Activated CD8-positive, alpha-beta memory T cell treated with anti-CD3 and anti-CD28 coated beads for 48 hours (primary cell): ENCODE measurements around the gene DLG2.

Source experiments
- DNase-seq, 3 experiments: peaks; one replicate each; pipeline ENCODE4 v3.0.0-alpha.2; 2020; ENCODE audit warnings: low read depth in 2 of 3, low spot score in 2 of 3

DLG2 gene

GRCh38 chr11:83569134-83569805 lies 2057.9 kb downstream of the DLG2 start:
- no peak for DNase-seq

- no peak for DNase-seq
Observed at GRCh38 chr11:83568516-83568915, 2058.6 kb downstream of the DLG2 start.

DNA sequence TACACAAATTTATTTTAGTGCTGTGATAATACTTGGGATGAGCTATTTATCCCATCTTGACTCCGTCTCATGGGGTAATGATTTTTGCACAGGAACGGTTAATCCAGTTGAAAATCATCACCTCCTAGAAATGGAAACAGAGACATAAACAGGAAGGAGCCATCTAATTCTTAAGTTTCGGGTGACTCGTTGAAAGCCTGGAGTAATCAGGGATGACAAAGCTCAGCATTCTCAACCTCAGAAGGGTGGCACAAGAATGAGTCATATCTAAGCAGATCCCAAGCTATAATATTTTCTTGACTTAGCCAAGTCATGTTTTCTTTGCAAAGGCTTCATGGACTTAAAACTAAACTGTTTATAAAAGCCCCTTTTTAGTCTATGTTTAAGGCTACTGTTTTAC lies 2060.2 kb downstream of the DLG2 start:
- no peak for DNase-seq

DNA sequence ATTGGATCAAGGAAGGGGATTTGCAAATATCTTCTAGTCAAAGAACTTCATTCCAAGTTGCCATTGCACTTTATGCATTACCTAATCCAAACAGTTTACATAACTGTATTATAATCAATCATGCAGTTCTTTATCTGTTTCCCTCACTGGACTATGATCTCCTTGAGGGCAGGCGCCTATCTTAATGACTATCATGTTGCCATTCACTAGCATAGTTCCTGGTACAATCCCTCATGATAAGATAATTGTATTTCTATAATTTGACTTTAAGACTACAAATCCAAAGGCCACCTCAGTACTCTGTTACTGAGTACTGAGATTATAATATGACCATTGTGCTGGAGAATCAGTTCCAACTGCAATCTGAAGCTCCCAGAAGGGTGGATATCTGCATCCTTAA lies 2062.3 kb downstream of the DLG2 start:
- no peak for DNase-seq

DNA sequence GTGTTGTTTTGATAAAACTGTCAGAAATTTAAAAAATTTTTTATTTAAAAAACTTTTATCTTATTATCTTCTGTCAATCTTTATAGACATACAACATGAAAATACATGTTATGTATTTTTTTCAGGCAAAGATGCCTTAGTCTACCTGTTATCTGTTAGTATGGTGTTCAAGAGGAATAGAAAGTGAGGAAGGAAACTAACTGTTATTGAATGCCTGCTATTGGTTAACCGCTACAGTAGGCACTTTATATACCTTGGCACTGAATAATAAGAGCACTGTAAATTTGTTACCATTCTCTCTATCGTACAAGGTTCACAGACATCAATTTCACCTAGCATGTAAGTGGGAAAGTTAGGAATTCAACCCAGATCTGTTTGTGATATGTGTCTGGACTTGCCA lies 2068.9 kb downstream of the DLG2 start:
- no peak for DNase-seq

GRCh38 chr11:83557653-83558052 lies 2069.5 kb downstream of the DLG2 start:
- DNase-seq: no peak

- DNase-seq: no peak
Observed at GRCh38 chr11:83554876-83555275, 2072.3 kb downstream of the DLG2 start.

GRCh38 chr11:83549984-83550667 lies 2077.0 kb downstream of the DLG2 start:
- no peak for DNase-seq

GRCh38 chr11:83546368-83546767 lies 2080.8 kb downstream of the DLG2 start:
- no peak for DNase-seq

GRCh38 chr11:83545494-83546260 lies 2081.5 kb downstream of the DLG2 start:
- DNase-seq: no peak

GRCh38 chr11:83544846-83545245 lies 2082.3 kb downstream of the DLG2 start:
- DNase-seq: no peak

DNA sequence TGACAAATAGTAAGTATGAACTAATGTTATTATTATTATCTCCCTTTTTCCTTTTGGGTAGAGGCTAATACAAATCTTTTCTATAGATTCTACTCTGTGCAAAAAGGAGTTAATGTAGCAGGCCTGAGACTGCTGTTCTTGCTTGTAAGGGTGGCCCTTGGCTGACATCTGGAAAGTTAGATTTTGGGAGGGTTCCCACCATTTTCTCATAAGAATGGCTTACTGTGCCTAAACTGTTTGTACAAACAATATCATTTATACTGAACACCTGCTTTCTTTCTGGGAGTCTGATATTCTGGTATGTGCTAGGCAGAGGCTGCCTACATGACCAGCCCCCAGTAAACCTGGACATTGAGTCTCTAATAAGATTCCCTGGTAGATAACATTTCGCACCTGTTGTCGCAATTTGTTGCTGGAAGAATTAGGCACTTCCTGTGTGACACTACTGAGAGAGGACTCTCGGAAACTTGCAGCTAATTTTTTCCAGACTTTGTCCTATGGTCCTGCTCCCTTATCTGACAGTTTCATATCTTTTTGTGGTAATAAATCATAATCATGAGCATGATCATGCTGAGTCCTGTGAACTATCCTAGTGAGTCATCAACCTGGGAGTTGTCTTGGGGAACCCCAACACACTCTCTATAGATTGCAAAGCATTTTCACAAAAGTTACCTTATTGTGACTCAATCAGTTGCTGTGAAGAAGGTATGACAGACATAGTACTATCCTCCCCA lies 2083.3 kb downstream of the DLG2 start:
- no peak for DNase-seq

DNA sequence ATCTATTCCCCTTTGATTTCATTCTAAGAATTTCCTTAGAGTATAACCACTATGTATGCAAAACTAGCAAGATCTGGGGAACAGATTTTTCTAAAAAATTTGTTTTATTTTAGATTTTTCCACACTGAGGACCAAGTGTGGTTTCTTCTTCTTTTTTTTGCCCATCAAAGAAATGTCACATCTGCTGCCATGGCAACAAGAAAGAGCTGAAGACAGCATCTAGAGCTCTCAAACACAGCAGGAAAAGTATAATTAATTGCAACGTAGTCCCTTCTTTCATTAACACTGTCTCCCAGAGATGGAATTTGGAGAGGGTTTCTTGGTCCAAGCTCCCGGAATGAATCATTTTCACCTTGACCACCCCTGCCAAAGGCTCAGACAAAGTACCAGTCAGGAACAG lies 2084.3 kb downstream of the DLG2 start:
- DNase-seq: no peak

GRCh38 chr11:83540728-83541127 lies 2086.4 kb downstream of the DLG2 start:
- no peak for DNase-seq

DNA sequence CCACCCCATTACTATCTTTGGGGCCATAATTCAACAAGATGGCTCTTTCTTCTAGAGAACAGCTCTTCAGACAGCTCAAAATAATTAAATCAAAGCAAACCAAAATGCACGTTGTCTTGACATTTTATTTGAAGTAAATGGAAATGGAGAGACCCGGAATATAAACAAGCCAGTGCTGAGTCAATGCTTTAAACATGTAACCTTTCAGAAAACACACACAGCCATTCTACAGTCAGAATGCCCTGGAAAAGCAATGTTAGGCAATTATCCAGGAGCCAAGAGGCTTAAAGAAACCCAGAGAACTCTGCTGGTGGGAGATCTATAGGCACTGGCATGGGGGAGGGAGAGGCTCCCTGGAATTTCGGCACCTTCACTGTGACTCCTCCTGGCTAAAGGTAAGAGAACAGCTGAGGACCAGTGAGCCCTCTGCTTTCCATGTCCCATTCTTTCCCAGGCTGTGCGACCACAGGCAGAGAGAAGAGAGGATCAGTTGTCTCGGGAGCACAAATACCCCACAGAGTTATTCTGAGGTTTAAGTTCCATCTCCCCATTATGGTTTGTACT lies 2086.9 kb downstream of the DLG2 start:
- DNase-seq: no peak

GRCh38 chr11:83538286-83538685 lies 2088.9 kb downstream of the DLG2 start:
- DNase-seq: no peak

DNA sequence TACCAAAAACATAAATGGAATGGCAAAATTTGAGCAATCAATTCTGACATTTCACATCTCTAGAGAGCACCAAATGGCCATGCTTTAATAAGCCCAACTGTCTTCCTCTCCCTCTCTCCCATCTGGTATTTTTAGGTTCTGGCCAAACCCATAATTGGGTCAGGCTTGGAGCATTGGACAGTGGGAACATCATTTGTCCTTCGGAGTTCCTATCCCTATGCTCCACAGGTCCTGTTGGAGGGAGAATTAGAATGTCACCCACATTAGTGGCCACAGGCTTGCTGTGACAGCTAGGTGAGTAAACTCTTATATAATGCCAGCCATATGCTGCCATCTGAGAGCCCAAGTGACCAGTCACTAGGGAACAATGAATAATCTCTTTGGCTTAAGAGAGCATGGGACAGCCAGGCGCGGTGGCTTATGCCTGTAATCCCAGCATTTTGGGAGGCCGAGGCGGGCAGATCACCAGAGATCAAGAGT lies 2090.0 kb downstream of the DLG2 start:
- no peak for DNase-seq

- DNase-seq: no peak
Observed at GRCh38 chr11:83533166-83533565, 2094.0 kb downstream of the DLG2 start.

DNA sequence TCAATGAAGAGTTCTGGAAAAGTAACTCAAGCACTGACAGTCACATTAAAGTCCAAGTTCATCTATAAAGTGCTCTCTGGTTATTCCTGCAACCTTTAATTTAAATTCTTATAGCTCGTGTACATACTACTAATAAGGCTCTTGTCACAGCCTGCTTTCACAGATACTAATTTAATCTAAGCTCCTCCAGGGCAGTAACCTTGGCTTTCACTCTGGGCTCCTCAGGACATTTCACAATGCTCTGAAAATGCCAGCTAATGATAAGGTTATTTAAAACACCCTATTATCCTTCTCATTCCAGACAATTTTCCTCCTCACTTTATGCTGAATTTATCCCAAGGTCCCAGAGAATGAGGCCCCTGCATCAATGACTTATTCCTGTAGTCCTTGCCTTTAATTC lies 2098.3 kb downstream of the DLG2 start:
- DNase-seq: no peak

DNA sequence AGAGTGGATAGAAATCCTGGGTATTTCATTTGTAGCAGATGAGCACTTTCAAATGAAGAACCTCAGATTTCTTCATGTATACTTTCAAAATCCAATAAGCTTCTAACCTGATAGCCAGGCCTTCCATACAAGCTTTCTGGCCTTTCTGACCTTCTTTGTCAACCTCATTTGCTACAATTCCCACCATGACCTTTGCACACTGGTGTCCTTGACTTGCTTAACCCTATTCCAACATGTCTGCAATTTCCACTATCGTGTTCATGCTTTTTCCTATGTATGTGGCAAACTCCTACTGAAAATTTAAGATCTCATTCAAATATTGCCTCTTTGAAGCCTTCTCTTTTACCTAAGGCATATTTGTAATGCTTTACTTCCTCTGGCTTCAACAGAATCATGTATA lies 2098.9 kb downstream of the DLG2 start:
- no peak for DNase-seq

DNA sequence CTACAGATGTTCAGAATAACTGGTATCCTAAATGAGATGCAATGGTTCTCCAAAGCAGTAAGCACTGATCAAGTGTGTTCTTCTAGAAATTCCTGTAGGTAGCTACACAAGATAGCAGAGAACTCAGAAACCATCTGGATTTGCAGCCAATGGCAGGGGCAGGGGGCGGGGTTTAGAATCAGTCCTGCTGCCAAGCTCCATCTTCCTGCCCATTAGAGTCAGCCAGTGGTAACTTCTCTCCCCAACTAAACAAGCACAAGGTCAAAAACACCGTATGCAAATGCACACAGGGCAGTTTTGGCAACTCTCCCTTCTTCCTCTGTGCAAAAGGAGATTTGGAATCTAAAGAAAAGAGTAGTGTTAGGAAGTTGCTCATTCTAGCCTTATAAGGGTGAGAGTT lies 2103.5 kb downstream of the DLG2 start:
- DNase-seq: no peak
